Measurements from ENCODE around the gene ZNF263.

DNA sequence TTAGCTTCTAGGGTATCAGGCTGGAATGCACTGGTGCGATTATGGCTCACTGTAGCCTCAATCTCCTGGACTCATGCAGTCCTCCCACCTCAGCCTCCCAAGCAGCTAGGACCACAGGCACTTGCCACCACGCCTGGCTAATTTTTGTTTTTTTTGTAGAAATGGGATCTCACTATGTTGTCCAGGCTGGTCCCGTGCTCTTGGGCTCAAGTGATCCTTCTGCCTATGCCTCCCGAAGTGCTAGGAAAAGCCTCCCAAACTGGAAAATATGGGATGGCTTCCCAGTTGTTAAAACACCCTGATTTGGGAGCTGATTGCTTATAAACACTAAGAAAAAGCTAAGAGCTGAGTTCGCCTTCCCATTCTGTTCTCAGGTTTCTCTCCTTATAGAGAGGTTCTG, 6.6 kb upstream of the ZNF263 start:
- TF ChIP-seq, protein P1, sequence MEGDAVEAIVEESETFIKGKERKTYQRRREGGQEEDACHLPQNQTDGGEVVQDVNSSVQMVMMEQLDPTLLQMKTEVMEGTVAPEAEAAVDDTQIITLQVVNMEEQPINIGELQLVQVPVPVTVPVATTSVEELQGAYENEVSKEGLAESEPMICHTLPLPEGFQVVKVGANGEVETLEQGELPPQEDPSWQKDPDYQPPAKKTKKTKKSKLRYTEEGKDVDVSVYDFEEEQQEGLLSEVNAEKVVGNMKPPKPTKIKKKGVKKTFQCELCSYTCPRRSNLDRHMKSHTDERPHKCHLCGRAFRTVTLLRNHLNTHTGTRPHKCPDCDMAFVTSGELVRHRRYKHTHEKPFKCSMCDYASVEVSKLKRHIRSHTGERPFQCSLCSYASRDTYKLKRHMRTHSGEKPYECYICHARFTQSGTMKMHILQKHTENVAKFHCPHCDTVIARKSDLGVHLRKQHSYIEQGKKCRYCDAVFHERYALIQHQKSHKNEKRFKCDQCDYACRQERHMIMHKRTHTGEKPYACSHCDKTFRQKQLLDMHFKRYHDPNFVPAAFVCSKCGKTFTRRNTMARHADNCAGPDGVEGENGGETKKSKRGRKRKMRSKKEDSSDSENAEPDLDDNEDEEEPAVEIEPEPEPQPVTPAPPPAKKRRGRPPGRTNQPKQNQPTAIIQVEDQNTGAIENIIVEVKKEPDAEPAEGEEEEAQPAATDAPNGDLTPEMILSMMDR (conservative IDR thresholded peaks at IDR 0.05 in 1 of 2, IDR thresholded peaks at IDR 0.05 in 1 of 2; ENCODE audit: extremely low read depth in 1 of 2, insufficient read depth in 1 of 2, low read depth in 1 of 2, low read length in 2 of 2): no peak
- no peak for TF ChIP-seq EZH2 (IDR thresholded peaks at IDR 0.05; ENCODE audit: borderline replicate concordance, low read length)
